SKM-1 (cell line): Measurements from ENCODE around the gene SLC18A3.

Experiments used
- DNase-seq: peaks from one replicate; lab custom pipeline; 2025; ENCODE audit not compliant: unreplicated experiment; lab: John Stamatoyannopoulos, UW

SLC18A3 gene

GRCh38 chr10:49625411-49625810, 15.3 kb downstream of the SLC18A3 start:
- no peak for DNase-seq

GRCh38 chr10:49627038-49627437, 16.9 kb downstream of the SLC18A3 start:
- no peak for DNase-seq

GRCh38 chr10:49627644-49628247, 17.6 kb downstream of the SLC18A3 start:
- DNase-seq, result no peak

GRCh38 chr10:49628599-49628998, 18.5 kb downstream of the SLC18A3 start:
- DNase-seq, result no peak

GRCh38 chr10:49629431-49629881, 19.3 kb downstream of the SLC18A3 start:
- no peak for DNase-seq

GRCh38 chr10:49631975-49632374, 21.9 kb downstream of the SLC18A3 start:
- DNase-seq, result no peak

GRCh38 chr10:49632406-49633317, 22.6 kb downstream of the SLC18A3 start:
- DNase-seq, result no peak

- no peak for DNase-seq
Observed at GRCh38 chr10:49633327-49634068, 23.4 kb downstream of the SLC18A3 start.

GRCh38 chr10:49634069-49634660, 24.1 kb downstream of the SLC18A3 start:
- DNase-seq, result no peak

- DNase-seq, result no peak
Observed at GRCh38 chr10:49642311-49642710, 32.2 kb downstream of the SLC18A3 start.

- no peak for DNase-seq
Observed at GRCh38 chr10:49643241-49644034, 33.3 kb downstream of the SLC18A3 start.

GRCh38 chr10:49644035-49644646, 34.0 kb downstream of the SLC18A3 start:
- no peak for DNase-seq

- no peak for DNase-seq
Observed at GRCh38 chr10:49645417-49645816, 35.3 kb downstream of the SLC18A3 start.

GRCh38 chr10:49645871-49646870, 36.1 kb downstream of the SLC18A3 start:
- DNase-seq, result no peak

- no peak for DNase-seq
Observed at GRCh38 chr10:49647554-49647953, 37.4 kb downstream of the SLC18A3 start.

GRCh38 chr10:49647985-49648795, 38.1 kb downstream of the SLC18A3 start:
- DNase-seq, result no peak

- DNase-seq, result no peak
Observed at GRCh38 chr10:49649294-49649693, 39.2 kb downstream of the SLC18A3 start.
